Endodermal cell (in vitro differentiated cells): ENCODE data around the gene CKS2. TPM values are rescaled to one million over a fixed set of nuclear protein-coding genes. Genes with fewer than 3 reads are reported as not detected.

Experiments used
- DNase-seq: peaks from one replicate; pipeline ENCODE4 v3.0.0-alpha.2; 2017
- H3K27ac ChIP-seq: 2 replicates; pipeline ENCODE4 v1.5.1; 2013; ENCODE audit warnings: mild to moderate bottlenecking, low read depth, low read length, moderate library complexity
- H3K27me3 ChIP-seq: 2 replicates; pipeline ENCODE4 v1.6.1; 2013; ENCODE audit warnings: mild to moderate bottlenecking, low read length, moderate library complexity; ENCODE audit not compliant: insufficient read depth, control insufficient read depth, poor library complexity, severe bottlenecking
- H3K36me3 ChIP-seq: 2 replicates; pipeline ENCODE4 v1.7.0; 2013; ENCODE audit warnings: mild to moderate bottlenecking, low read length, moderate library complexity; ENCODE audit not compliant: control insufficient read depth, insufficient read depth
- H3K4me1 ChIP-seq: one replicate; pipeline ENCODE4 v1.7.0; 2013; ENCODE audit warnings: low read length; ENCODE audit not compliant: control insufficient read depth, insufficient read depth
- H3K4me3 ChIP-seq: 2 replicates; pipeline ENCODE4 v1.5.1; 2013; ENCODE audit warnings: mild to moderate bottlenecking, low read length, moderate library complexity
- H3K9ac ChIP-seq: 2 replicates; pipeline ENCODE4 v1.6.1; 2013; ENCODE audit warnings: mild to moderate bottlenecking, low read length, moderate library complexity; ENCODE audit not compliant: poor library complexity, severe bottlenecking; ENCODE audit errors: extremely low read depth
- H3K9me3 ChIP-seq: 2 replicates; pipeline ENCODE4 v1.6.1; 2013; ENCODE audit warnings: mild to moderate bottlenecking, low read length, moderate library complexity; ENCODE audit not compliant: control insufficient read depth
- H3K27ac Mint-ChIP-seq: 2 replicates; pipeline ENCODE4 v1.8.0; 2020; ENCODE audit warnings: mixed read lengths
- H3K27me3 Mint-ChIP-seq: 2 replicates; pipeline ENCODE4 v1.8.0; 2021; ENCODE audit warnings: mild to moderate bottlenecking, mixed read lengths; ENCODE audit not compliant: insufficient read depth
- H3K36me3 Mint-ChIP-seq: 2 replicates; pipeline ENCODE4 v1.8.0; 2020; ENCODE audit warnings: low read depth, mixed read lengths
- H3K4me1 Mint-ChIP-seq: 2 replicates; pipeline ENCODE4 v1.8.0; 2020; ENCODE audit warnings: mixed read lengths
- H3K4me3 Mint-ChIP-seq: 2 replicates; pipeline ENCODE4 v1.8.0; 2020; ENCODE audit warnings: mild to moderate bottlenecking, moderate library complexity, mixed read lengths
- H3K9me3 Mint-ChIP-seq: 2 replicates; pipeline ENCODE4 v1.8.0; 2020; ENCODE audit warnings: mild to moderate bottlenecking, mixed read lengths
- WGBS, 2 experiments: methylation state at CpG; one replicate each; pipeline versions ENCODE4 v1.1.5 to v1.1.7; 2013; ENCODE audit warnings: missing lambda C conversion rate in 2 of 2, mixed read lengths in 1 of 2; ENCODE audit not compliant: insufficient coverage in 1 of 2, insufficient read length in 1 of 2; 5-methylcytosine and 5-hydroxymethylcytosine counted together
- total RNA-seq, 2 donors: library from RNA; stranded (reverse); fragmentation: NEBNext Ultra II Directional in 1 of 2; extraction: Animal tissue kit (Norgen Biotek cat#: 25700) in 1 of 2; gene quantifications; 2 replicates in 1 of 2; 3 replicates in 1 of 2; pipeline ENCODE4 v1.2.1, GENCODE V29; 2021
- TF ChIP-seq, protein P1 (sequence below): fragments of 200-600 bp; sonication (generic); conservative IDR thresholded peaks from 2 replicates; pipeline ENCODE4 v1.5.0; 2021; ENCODE audit warnings: antibody characterized with exemption, mild to moderate bottlenecking

Gene CKS2
- total RNA-seq, 2 donors from 2014 or later = 163 to 209 TPM

GRCh38 chr9:89277043-89277442 is 34.0 kb upstream of the CKS2 start:
- H3K4me1 Mint-ChIP-seq = no peaks in the 10 kb centered on the region
- H3K9me3 Mint-ChIP-seq = peaks cover 50% of the 10 kb centered on the region
- H3K4me3 Mint-ChIP-seq = no peak overlapping the region
- H3K4me3 ChIP-seq = no peak overlapping the region
- no peaks in the 10 kb centered on the region for H3K36me3 ChIP-seq
- DNase-seq = no peak
- H3K27me3 ChIP-seq = no peaks in the 10 kb centered on the region
- H3K27ac Mint-ChIP-seq = no peak overlapping the region
- TF ChIP-seq, protein P1, sequence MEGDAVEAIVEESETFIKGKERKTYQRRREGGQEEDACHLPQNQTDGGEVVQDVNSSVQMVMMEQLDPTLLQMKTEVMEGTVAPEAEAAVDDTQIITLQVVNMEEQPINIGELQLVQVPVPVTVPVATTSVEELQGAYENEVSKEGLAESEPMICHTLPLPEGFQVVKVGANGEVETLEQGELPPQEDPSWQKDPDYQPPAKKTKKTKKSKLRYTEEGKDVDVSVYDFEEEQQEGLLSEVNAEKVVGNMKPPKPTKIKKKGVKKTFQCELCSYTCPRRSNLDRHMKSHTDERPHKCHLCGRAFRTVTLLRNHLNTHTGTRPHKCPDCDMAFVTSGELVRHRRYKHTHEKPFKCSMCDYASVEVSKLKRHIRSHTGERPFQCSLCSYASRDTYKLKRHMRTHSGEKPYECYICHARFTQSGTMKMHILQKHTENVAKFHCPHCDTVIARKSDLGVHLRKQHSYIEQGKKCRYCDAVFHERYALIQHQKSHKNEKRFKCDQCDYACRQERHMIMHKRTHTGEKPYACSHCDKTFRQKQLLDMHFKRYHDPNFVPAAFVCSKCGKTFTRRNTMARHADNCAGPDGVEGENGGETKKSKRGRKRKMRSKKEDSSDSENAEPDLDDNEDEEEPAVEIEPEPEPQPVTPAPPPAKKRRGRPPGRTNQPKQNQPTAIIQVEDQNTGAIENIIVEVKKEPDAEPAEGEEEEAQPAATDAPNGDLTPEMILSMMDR = no peak
- H3K36me3 Mint-ChIP-seq = peaks cover 18% of the 10 kb centered on the region
- H3K27me3 Mint-ChIP-seq = no peaks in the 10 kb centered on the region
- H3K9ac ChIP-seq = no peak overlapping the region
- no peak overlapping the region for H3K27ac ChIP-seq
- no peaks in the 10 kb centered on the region for H3K4me1 ChIP-seq
- H3K9me3 ChIP-seq = peaks cover 49% of the 10 kb centered on the region
- 97% methylated on average over 2 of the region's 2 CpGs; no CpG with 5 or more reads in 1 of the 2 experiments for WGBS, 2 experiments

DNA sequence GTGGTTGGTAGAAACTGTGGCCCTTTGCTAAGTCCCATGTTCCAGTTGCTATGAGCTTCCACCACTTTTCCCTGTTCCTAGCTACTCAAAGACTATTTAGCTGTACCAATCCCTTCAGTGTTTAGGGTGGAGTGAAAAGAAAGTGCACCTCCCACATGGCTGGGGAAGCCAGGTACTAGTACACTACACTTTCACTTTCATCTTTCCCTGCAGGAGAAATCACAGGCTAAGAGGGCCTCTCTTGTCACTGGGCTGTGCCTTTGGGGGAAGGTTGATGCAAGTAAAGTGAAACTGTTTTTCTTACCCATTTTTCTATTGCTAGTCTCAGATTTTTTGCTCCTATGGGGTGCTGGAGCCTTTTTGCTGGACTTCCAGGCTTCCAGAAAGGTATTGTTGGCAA is 33.5 kb upstream of the CKS2 start:
- no peaks in the 10 kb centered on the region for H3K4me1 Mint-ChIP-seq
- H3K27ac Mint-ChIP-seq = no peak overlapping the region
- Histone ChIP-seq H3K4me1 (no peaks in the 10 kb centered on the region), H3K9ac (no peak overlapping the region), H3K36me3 (no peaks in the 10 kb centered on the region), H3K9me3 (peaks cover 46% of the 10 kb centered on the region), H3K27me3 (no peaks in the 10 kb centered on the region), H3K4me3 (no peak overlapping the region), H3K27ac (no peak overlapping the region)
- TF ChIP-seq, protein P1 = no peak
- no peak overlapping the region for H3K4me3 Mint-ChIP-seq
- no peak for DNase-seq
- H3K9me3 Mint-ChIP-seq = peaks cover 46% of the 10 kb centered on the region
- H3K27me3 Mint-ChIP-seq = no peaks in the 10 kb centered on the region
- H3K36me3 Mint-ChIP-seq = peaks cover 18% of the 10 kb centered on the region

GRCh38 chr9:89278551-89278950 is 32.4 kb upstream of the CKS2 start:
- Mint-ChIP-seq H3K4me3 (no peak overlapping the region), H3K4me1 (no peaks in the 10 kb centered on the region), H3K9me3 (peaks cover 44% of the 10 kb centered on the region), H3K27me3 (no peaks in the 10 kb centered on the region), H3K27ac (no peak overlapping the region), H3K36me3 (peaks cover 24% of the 10 kb centered on the region)
- Histone ChIP-seq H3K36me3 (no peaks in the 10 kb centered on the region), H3K4me1 (no peaks in the 10 kb centered on the region), H3K4me3 (no peak overlapping the region), H3K27ac (no peak overlapping the region), H3K27me3 (no peaks in the 10 kb centered on the region), H3K9me3 (peaks cover 35% of the 10 kb centered on the region), H3K9ac (no peak overlapping the region)
- WGBS, 2 experiments = 98 to 100% methylated on average over 2 of the region's 2 CpGs
- no peak for DNase-seq
- TF ChIP-seq, protein P1 = no peak
